Hepatocyte (in vitro differentiated cells): ENCODE data around the gene CD300A. TPM values are rescaled to one million over a fixed set of nuclear protein-coding genes. Genes with fewer than 3 reads are reported as not detected.

Experiments used
- DNase-seq: peaks from one replicate; pipeline ENCODE4 v3.0.0-alpha.2; 2016; ENCODE audit warnings: low spot score
- H2AFZ ChIP-seq: fragments of 200-600 bp; sonication (generic); 2 replicates; pipeline ENCODE4 v1.6.0; 2016; ENCODE audit warnings: antibody characterized with exemption, mild to moderate bottlenecking
- H3K27ac ChIP-seq: fragments of 200-600 bp; sonication (generic); 2 replicates; pipeline ENCODE4 v1.5.1; 2016; ENCODE audit warnings: mild to moderate bottlenecking
- H3K27me3 ChIP-seq: fragments of 200-600 bp; sonication (generic); 2 replicates; pipeline ENCODE4 v1.6.1; 2016
- H3K36me3 ChIP-seq: fragments of 200-600 bp; sonication (generic); replicated peaks from 2 replicates; pipeline ENCODE4 v1.5.1; 2016; ENCODE audit warnings: low read depth; ENCODE audit not compliant: insufficient read depth
- H3K4me1 ChIP-seq: fragments of 200-600 bp; sonication (generic); 2 replicates; pipeline ENCODE4 v1.5.1; 2016; ENCODE audit warnings: mild to moderate bottlenecking, moderate library complexity; ENCODE audit not compliant: insufficient read depth
- H3K4me2 ChIP-seq: fragments of 200-600 bp; sonication (generic); 2 replicates; pipeline ENCODE4 v1.6.0; 2016
- H3K4me3 ChIP-seq: fragments of 200-600 bp; sonication (generic); 2 replicates; pipeline ENCODE4 v1.5.1; 2016; ENCODE audit warnings: mild to moderate bottlenecking
- H3K79me2 ChIP-seq: fragments of 200-600 bp; sonication (generic); 2 replicates; pipeline ENCODE4 v1.6.0; 2017; ENCODE audit warnings: mild to moderate bottlenecking
- H3K9me2 ChIP-seq: fragments of 200-600 bp; sonication (generic); replicated peaks from 2 replicates; pipeline ENCODE4 v1.6.0; 2017; ENCODE audit warnings: mild to moderate bottlenecking; ENCODE audit not compliant: insufficient read depth
- H3K9me3 ChIP-seq: fragments of 200-600 bp; sonication (generic); 2 replicates; pipeline ENCODE4 v1.5.1; 2016; ENCODE audit warnings: low read depth, mild to moderate bottlenecking
- H4K20me1 ChIP-seq: fragments of 200-600 bp; sonication (generic); 2 replicates; pipeline ENCODE4 v1.6.0; 2016; ENCODE audit warnings: mild to moderate bottlenecking; ENCODE audit not compliant: insufficient read depth, poor library complexity, severe bottlenecking
- CTCF ChIP-seq: fragments of 200-600 bp; sonication (generic); IDR thresholded peaks from 2 replicates; pipeline ENCODE4 v1.5.1; 2016; ENCODE audit warnings: antibody characterized with exemption, mild to moderate bottlenecking; ENCODE audit not compliant: poor library complexity
- EZH2 ChIP-seq: fragments of 200-600 bp; sonication (generic); IDR thresholded peaks from 2 replicates; pipeline ENCODE4 v1.6.1; 2016; ENCODE audit warnings: antibody characterized with exemption, mild to moderate bottlenecking, borderline replicate concordance
- EZH2phosphoT487 ChIP-seq: fragments of 200-600 bp; sonication (generic); IDR thresholded peaks from one replicate; pipeline ENCODE4 v1.6.1; 2018; ENCODE audit warnings: antibody characterized with exemption, mild to moderate bottlenecking, low read depth, moderate library complexity; ENCODE audit not compliant: unreplicated experiment, severe bottlenecking
- WGBS: methylation state at CpG from one replicate; pipeline ENCODE4 v1.1.6; 2016; ENCODE audit warnings: low lambda C conversion rate; ENCODE audit errors: missing lambda C conversion rate; 5-methylcytosine and 5-hydroxymethylcytosine counted together
- polyA plus RNA-seq: library from polyadenylated mRNA; unstranded; fragments of >200 nt; fragmentation: Nextera tagmentation; extraction: Ambion mirVana; gene quantifications from 2 replicates; pipeline ENCODE4 v1.2.1, GENCODE V29; 2016
- total RNA-seq: library from RNA; depleted of rRNA; stranded (reverse); fragments of >200 nt; gene quantifications from 2 replicates; pipeline ENCODE4 v1.2.3, GENCODE V29; 2014

Gene CD300A
- total and polyA plus RNA-seq, 2 experiments from 2014 or later, result 0.22 to 1.1 TPM

- H3K4me3 ChIP-seq, result no peak overlapping the region
- H4K20me1 ChIP-seq, result no peaks in the 10 kb centered on the region
- 91% methylated on average over 14 of the region's 14 CpGs for WGBS
- H3K4me1 ChIP-seq, result no peaks in the 10 kb centered on the region
- no peaks in the 10 kb centered on the region for H3K36me3 ChIP-seq
- no peak for DNase-seq
- no peak overlapping the region for H2AFZ ChIP-seq
- no peaks in the 10 kb centered on the region for H3K9me2 ChIP-seq
- H3K79me2 ChIP-seq, result no peaks in the 10 kb centered on the region
- no peak for TF ChIP-seq EZH2phosphoT487
- TF ChIP-seq EZH2, result no peak
- TF ChIP-seq CTCF, result no peak
- H3K9me3 ChIP-seq, result no peaks in the 10 kb centered on the region
- no peaks in the 10 kb centered on the region for H3K27me3 ChIP-seq
- H3K4me2 ChIP-seq, result no peak overlapping the region
- no peak overlapping the region for H3K27ac ChIP-seq
These were observed 59.4 kb downstream of the CD300A start for GRCh38 chr17:74525781-74526288.

GRCh38 chr17:74526681-74527080 is 60.2 kb downstream of the CD300A start:
- no peaks in the 10 kb centered on the region for H4K20me1 ChIP-seq
- H3K27me3 ChIP-seq, result no peaks in the 10 kb centered on the region
- no peaks in the 10 kb centered on the region for H3K9me3 ChIP-seq
- H3K4me1 ChIP-seq, result no peaks in the 10 kb centered on the region
- H3K4me3 ChIP-seq, result no peak overlapping the region
- WGBS, result 71% methylated on average over 3 of the region's 3 CpGs
- H3K36me3 ChIP-seq, result no peaks in the 10 kb centered on the region
- no peaks in the 10 kb centered on the region for H3K9me2 ChIP-seq
- H3K27ac ChIP-seq, result no peak overlapping the region
- no peak for DNase-seq
- TF ChIP-seq EZH2phosphoT487 (no peak), CTCF (no peak)
- no peak overlapping the region for H2AFZ ChIP-seq
- no peak overlapping the region for H3K4me2 ChIP-seq
- no peaks in the 10 kb centered on the region for H3K79me2 ChIP-seq

GRCh38 chr17:74527081-74527480 is 60.6 kb downstream of the CD300A start:
- Histone ChIP-seq H3K27ac (no peak overlapping the region), H3K4me3 (no peak overlapping the region), H2AFZ (no peak overlapping the region), H3K4me1 (no peaks in the 10 kb centered on the region), H3K9me2 (no peaks in the 10 kb centered on the region), H3K4me2 (no peak overlapping the region), H3K9me3 (no peaks in the 10 kb centered on the region), H3K36me3 (no peaks in the 10 kb centered on the region), H3K27me3 (no peaks in the 10 kb centered on the region), H3K79me2 (no peaks in the 10 kb centered on the region), H4K20me1 (no peaks in the 10 kb centered on the region)
- no peak for TF ChIP-seq EZH2phosphoT487
- TF ChIP-seq EZH2, result no peak
- no peak for TF ChIP-seq CTCF
- no peak for DNase-seq
- 93% methylated on average over 5 of the region's 5 CpGs for WGBS

GRCh38 chr17:74527756-74528155 is 61.3 kb downstream of the CD300A start:
- H4K20me1 ChIP-seq, result no peaks in the 10 kb centered on the region
- no peaks in the 10 kb centered on the region for H3K36me3 ChIP-seq
- H3K79me2 ChIP-seq, result no peaks in the 10 kb centered on the region
- no peak overlapping the region for H3K4me3 ChIP-seq
- no peak for DNase-seq
- H3K27me3 ChIP-seq, result no peaks in the 10 kb centered on the region
- H3K4me1 ChIP-seq, result no peaks in the 10 kb centered on the region
- H3K9me3 ChIP-seq, result no peaks in the 10 kb centered on the region
- no peaks in the 10 kb centered on the region for H3K9me2 ChIP-seq
- H3K27ac ChIP-seq, result no peak overlapping the region
- WGBS, result 86% methylated on average over 8 of the region's 8 CpGs
- no peak for TF ChIP-seq CTCF
- no peak for TF ChIP-seq EZH2
- no peak for TF ChIP-seq EZH2phosphoT487
- H3K4me2 ChIP-seq, result no peak overlapping the region
- no peak overlapping the region for H2AFZ ChIP-seq
